HG03565 (cell line): Measurements from ENCODE around the gene PFN3.
"Not testable (repeated sequence)": the region's sequence is repeated elsewhere in the genome, so short reads cannot be mapped to it uniquely, and the experiment has no call there.

Source experiments
- ATAC-seq: cut with Tn5 transposase; IDR thresholded peaks from one replicate; pipeline ENCODE4 v1.9.1; 2021; ENCODE audit warnings: mild to moderate bottlenecking, moderate library complexity; ENCODE audit not compliant: unreplicated experiment

Gene PFN3

GRCh38 chr5:177425801-177426565 is 25.5 kb upstream of the PFN3 start:
- peak; percentile 63 for ATAC-seq

GRCh38 chr5:177425196-177425800 is 24.8 kb upstream of the PFN3 start:
- ATAC-seq, result no peak

- ATAC-seq, result no peak
Observed at GRCh38 chr5:177423671-177424070, 23.2 kb upstream of the PFN3 start.

- no peak for ATAC-seq
Observed at GRCh38 chr5:177421062-177421798, 20.8 kb upstream of the PFN3 start.

- ATAC-seq, result not testable (repeated sequence)
Observed at GRCh38 chr5:177420472-177420871, 20.0 kb upstream of the PFN3 start.

GRCh38 chr5:177419046-177419445 is 18.6 kb upstream of the PFN3 start:
- no peak for ATAC-seq

GRCh38 chr5:177417081-177417480 is 16.6 kb upstream of the PFN3 start:
- ATAC-seq, result not testable (repeated sequence)

- ATAC-seq, result no peak
Observed at GRCh38 chr5:177414481-177414880, 14.0 kb upstream of the PFN3 start.

GRCh38 chr5:177412603-177413233 is 12.3 kb upstream of the PFN3 start:
- ATAC-seq, result peak; percentile 73

GRCh38 chr5:177410575-177410974 is 10.1 kb upstream of the PFN3 start:
- ATAC-seq, result no peak

GRCh38 chr5:177409043-177409801 is 8.8 kb upstream of the PFN3 start, which contains the start of gene F12:
Gene F12 (minus strand): TSS chr5:177409564. CDS start chr5:177409527, 37 bp downstream.
- no peak for ATAC-seq

GRCh38 chr5:177405805-177406204 is 5.3 kb upstream of the PFN3 start:
- ATAC-seq, result no peak

- ATAC-seq, result no peak
Observed at GRCh38 chr5:177405312-177405711, 4.9 kb upstream of the PFN3 start.

GRCh38 chr5:177404641-177405179 is 4.2 kb upstream of the PFN3 start:
- no peak for ATAC-seq

GRCh38 chr5:177403792-177404640 is 3.6 kb upstream of the PFN3 start:
- ATAC-seq, result peak; percentile 51

- ATAC-seq, result no peak
Observed at GRCh38 chr5:177403102-177403791, 2.8 kb upstream of the PFN3 start.

GRCh38 chr5:177402271-177403043 is 2.0 kb upstream of the PFN3 start:
- ATAC-seq, result no peak

- no peak for ATAC-seq
Observed at GRCh38 chr5:177397875-177398390, 2.5 kb downstream of the PFN3 start.
